Osteocyte (in vitro differentiated cells): Measurements from ENCODE around the gene STOML2. TPM values are rescaled to one million over a fixed set of nuclear protein-coding genes. Genes with fewer than 3 reads are reported as not detected.

Experiments
- DNase-seq: peaks from one replicate; pipeline ENCODE4 v3.0.0; 2021; ENCODE audit warnings: mixed read lengths; ENCODE audit not compliant: unreplicated experiment; ENCODE audit errors: extremely low spot score
- H3K27ac Mint-ChIP-seq: one replicate; pipeline ENCODE4 v1.8.0; 2021; ENCODE audit warnings: mild to moderate bottlenecking, mixed read lengths; ENCODE audit not compliant: unreplicated experiment
- H3K27me3 Mint-ChIP-seq: one replicate; pipeline ENCODE4 v1.8.0; 2021; ENCODE audit warnings: mixed read lengths; ENCODE audit not compliant: unreplicated experiment
- H3K36me3 Mint-ChIP-seq: one replicate; pipeline ENCODE4 v1.8.0; 2021; ENCODE audit warnings: mixed read lengths; ENCODE audit not compliant: unreplicated experiment
- H3K4me1 Mint-ChIP-seq: one replicate; pipeline ENCODE4 v1.8.0; 2021; ENCODE audit warnings: mixed read lengths; ENCODE audit not compliant: unreplicated experiment
- H3K4me3 Mint-ChIP-seq: one replicate; pipeline ENCODE4 v1.8.0; 2021; ENCODE audit warnings: mild to moderate bottlenecking, moderate library complexity, mixed read lengths; ENCODE audit not compliant: unreplicated experiment
- H3K9me3 Mint-ChIP-seq: one replicate; pipeline ENCODE4 v1.8.0; 2021; ENCODE audit warnings: mixed read lengths; ENCODE audit not compliant: unreplicated experiment
- CTCF ChIP-seq: fragments of 200-600 bp; sonication (generic); IDR thresholded peaks from 2 replicates; pipeline ENCODE4 v1.5.0; 2021; ENCODE audit warnings: antibody characterized with exemption, mild to moderate bottlenecking, moderate library complexity
- total RNA-seq: library from RNA; stranded (reverse); gene quantifications from 2 replicates; pipeline ENCODE4 v1.2.1, GENCODE V29; 2021

The STOML2 gene
- total RNA-seq, 1 donor from 2014 or later = 104 TPM

GRCh38 chr9:35060548-35061207 is 42.3 kb downstream of the STOML2 start:
- peaks cover 79% of the 10 kb centered on the region for H3K36me3 Mint-ChIP-seq
- TF ChIP-seq CTCF = no peak
- no peaks in the 10 kb centered on the region for H3K4me1 Mint-ChIP-seq
- H3K27ac Mint-ChIP-seq = no peak overlapping the region
- H3K4me3 Mint-ChIP-seq = no peak overlapping the region
- DNase-seq = no peak
- H3K9me3 Mint-ChIP-seq = no peaks in the 10 kb centered on the region
- no peaks in the 10 kb centered on the region for H3K27me3 Mint-ChIP-seq

- no peak overlapping the region for H3K4me3 Mint-ChIP-seq
- H3K27me3 Mint-ChIP-seq = no peaks in the 10 kb centered on the region
- no peak for DNase-seq
- H3K27ac Mint-ChIP-seq = no peak overlapping the region
- peaks cover 81% of the 10 kb centered on the region for H3K36me3 Mint-ChIP-seq
- no peaks in the 10 kb centered on the region for H3K9me3 Mint-ChIP-seq
- no peaks in the 10 kb centered on the region for H3K4me1 Mint-ChIP-seq
- no peak for TF ChIP-seq CTCF
Observed at GRCh38 chr9:35059438-35059837, 43.5 kb downstream of the STOML2 start.

GRCh38 chr9:35057271-35057620 is 45.7 kb downstream of the STOML2 start:
- Mint-ChIP-seq H3K9me3 (no peaks in the 10 kb centered on the region), H3K27me3 (no peaks in the 10 kb centered on the region), H3K4me1 (no peaks in the 10 kb centered on the region), H3K36me3 (peaks cover 84% of the 10 kb centered on the region), H3K27ac (no peak overlapping the region), H3K4me3 (no peak overlapping the region)
- no peak for TF ChIP-seq CTCF
- DNase-seq = no peak

- H3K4me3 Mint-ChIP-seq = no peak overlapping the region
- DNase-seq = no peak
- TF ChIP-seq CTCF = no peak
- H3K27me3 Mint-ChIP-seq = no peaks in the 10 kb centered on the region
- H3K36me3 Mint-ChIP-seq = peaks cover 84% of the 10 kb centered on the region
- no peaks in the 10 kb centered on the region for H3K4me1 Mint-ChIP-seq
- H3K9me3 Mint-ChIP-seq = no peaks in the 10 kb centered on the region
- no peak overlapping the region for H3K27ac Mint-ChIP-seq
Observed at GRCh38 chr9:35056571-35057270, 46.2 kb downstream of the STOML2 start.

- Mint-ChIP-seq H3K27ac (no peak overlapping the region), H3K27me3 (no peaks in the 10 kb centered on the region), H3K36me3 (peaks cover 80% of the 10 kb centered on the region), H3K9me3 (no peaks in the 10 kb centered on the region), H3K4me1 (no peaks in the 10 kb centered on the region), H3K4me3 (no peak overlapping the region)
- no peak for DNase-seq
- no peak for TF ChIP-seq CTCF
Observed at GRCh38 chr9:35054871-35055644, 47.9 kb downstream of the STOML2 start.
